K562 (cell line): ENCODE measurements around the gene S100A1. TPM values are rescaled to one million over a fixed set of nuclear protein-coding genes. Genes with fewer than 3 reads are reported as not detected.

Experiments used
- BRD4 ChIP-seq: fragments of 200-600 bp; sonication (generic); IDR thresholded peaks from 2 replicates; pipeline ENCODE4 v1.6.1; 2017; ENCODE audit warnings: inconsistent platforms
- CBFA2T2 ChIP-seq: fragments of 450-650 bp; conservative IDR thresholded peaks from 2 replicates; pipeline ENCODE4 v1.6.1; 2017; ENCODE audit warnings: mild to moderate bottlenecking
- CBFB ChIP-seq: sonication (generic); formaldehyde crosslinking; IDR thresholded peaks from 2 replicates; pipeline ENCODE4 v1.4.0; 2020; ENCODE audit warnings: mild to moderate bottlenecking, missing genetic modification reagents
- CREM ChIP-seq: IDR thresholded peaks from 2 replicates; pipeline ENCODE4 v1.6.1; 2014; ENCODE audit warnings: antibody characterized with exemption, low read depth
- KDM1A ChIP-seq, 2 experiments: fragments of 450-650 bp; IDR thresholded peaks; 2 replicates each; pipeline ENCODE4 v1.6.1; 2016; ENCODE audit warnings: mild to moderate bottlenecking in 2 of 2
- KDM2B ChIP-seq: fragments of 250-450 bp; sonication (Bioruptor Pico); IDR thresholded peaks from 2 replicates; pipeline ENCODE4 v1.8.0; 2021; ENCODE audit warnings: mild to moderate bottlenecking, moderate library complexity
- KDM5B ChIP-seq: fragments of 200-600 bp; sonication (generic); IDR thresholded peaks from 2 replicates; pipeline ENCODE4 v1.6.1; 2012; ENCODE audit warnings: low read depth, mild to moderate bottlenecking, moderate library complexity, low read length, control low read depth, inconsistent platforms; ENCODE audit not compliant: insufficient replicate concordance
- NR2C2 ChIP-seq, 2 experiments: fragments of 200-800 bp in 1 of 2; sonication (Bioruptor generic) in 1 of 2; sonication (generic) in 1 of 2; formaldehyde crosslinking in 1 of 2; IDR thresholded peaks; 2 replicates each; pipeline versions ENCODE4 v1.6.1 to v1.8.0; 2016 to 2022; ENCODE audit warnings: mild to moderate bottlenecking in 1 of 2, missing compliant biosample characterization in 1 of 2, missing genetic modification characterization in 1 of 2, missing genetic modification reagents in 1 of 2
- RBBP5 ChIP-seq: fragments of 200-600 bp; sonication (generic); IDR thresholded peaks from 2 replicates; pipeline ENCODE4 v1.6.1; 2012; ENCODE audit warnings: borderline replicate concordance, mild to moderate bottlenecking, low read length, control low read depth, inconsistent platforms; ENCODE audit not compliant: insufficient read depth, poor library complexity, severe bottlenecking
- RNF2 ChIP-seq: sonication (generic); IDR thresholded peaks from 2 replicates; pipeline ENCODE4 v1.6.1; 2016
- SMARCE1 ChIP-seq: fragments of 450-650 bp; IDR thresholded peaks from 2 replicates; pipeline ENCODE4 v1.7.1; 2016; ENCODE audit warnings: mild to moderate bottlenecking
- ZBTB7A ChIP-seq: IDR thresholded peaks from 2 replicates; pipeline ENCODE4 v1.6.1; 2011; ENCODE audit warnings: low read depth, mild to moderate bottlenecking, low read length, moderate library complexity, borderline replicate concordance; ENCODE audit not compliant: control insufficient read depth
- ZMIZ1 ChIP-seq, 2 experiments: fragments of 150-350 bp in 1 of 2; IDR thresholded peaks; 2 replicates each; pipeline ENCODE4 v1.6.1; 2012 to 2016; ENCODE audit warnings: low read depth in 2 of 2, low read length in 2 of 2, mild to moderate bottlenecking in 1 of 2, moderate library complexity in 1 of 2
- ZNF197 ChIP-seq: fragments of 200-800 bp; sonication (Bioruptor generic); IDR thresholded peaks from 2 replicates; pipeline ENCODE4 v1.6.1; 2016; ENCODE audit warnings: low read depth, missing genetic modification characterization, missing compliant biosample characterization
- ZNF212 ChIP-seq: fragments of 450-650 bp; formaldehyde crosslinking; IDR thresholded peaks from 2 replicates; pipeline ENCODE4 v1.4.0; 2020; ENCODE audit warnings: mild to moderate bottlenecking
- ZNF436 ChIP-seq: fragments of 250-450, 450-650 bp; sonication (Bioruptor Pico); formaldehyde crosslinking; IDR thresholded peaks from 2 replicates; pipeline ENCODE4 v1.7.0; 2020; ENCODE audit warnings: mild to moderate bottlenecking
- polyA plus RNA-seq, 8 experiments: library from polyadenylated mRNA; depleted of rRNA in 4 of 8; stranded (reverse) in 5 of 8; unstranded in 3 of 8; fragments of >200 nt; fragmentation: Nextera tagmentation in 2 of 8; fragmentation: Illumina TruSeq in 1 of 8; extraction: Ambion mirVana in 2 of 8; extraction: Trizol in 1 of 8; gene quantifications; 2 replicates each; pipeline versions ENCODE4 v1.2.1 to v1.2.3, GENCODE V29; 2011 to 2014; ENCODE audit warnings: inconsistent platforms in 1 of 8, missing spikeins in 1 of 8
- total RNA-seq, 7 experiments: library from RNA; depleted of rRNA in 6 of 7; stranded (reverse); fragments of >200 nt in 6 of 7; fragmentation: Illumina TruSeq in 2 of 7; extraction: Trizol in 2 of 7; gene quantifications; 2 replicates each; pipeline versions ENCODE4 v1.2.1 to v1.2.3, GENCODE V29; 2011 to 2021; ENCODE audit warnings: low replicate concordance in 1 of 7
- TF ChIP-seq, protein P1 (sequence below), 2 experiments: fragments of 200-800 bp in 1 of 2; sonication (Bioruptor generic) in 1 of 2; sonication (generic) in 1 of 2; formaldehyde crosslinking in 1 of 2; IDR thresholded peaks in 1 of 2; conservative IDR thresholded peaks in 1 of 2; 2 replicates each; pipeline versions ENCODE4 v1.5.0 to v1.6.1; 2016 to 2020; ENCODE audit warnings: missing compliant biosample characterization in 1 of 2, missing genetic modification characterization in 1 of 2, missing genetic modification reagents in 1 of 2
- TF ChIP-seq, protein P2 (sequence below), 2 experiments: IDR thresholded peaks in 1 of 2; conservative IDR thresholded peaks in 1 of 2; 2 replicates each; pipeline ENCODE4 v1.6.1; 2016; ENCODE audit warnings: low read depth in 2 of 2, mild to moderate bottlenecking in 1 of 2, missing compliant biosample characterization in 1 of 2, missing genetic modification characterization in 1 of 2, moderate library complexity in 1 of 2

Gene S100A1
- total and polyA plus RNA-seq, 9 of the 15 experiments (the other 6 are each of a cell fraction or from before 2014, with no cell fraction given), result 0.44 to 30.1 (median 12.7) TPM

- no peak for TF ChIP-seq KDM5B
- TF ChIP-seq ZBTB7A, result no peak
- 0 out of 4 replicates have a peak, but pooled peaks of 1 of the 2 experiments have one; percentile 50 for TF ChIP-seq ZMIZ1 (IDR thresholded peaks at IDR 0.05; ENCODE audit: low read depth in 2 of 2, low read length in 2 of 2)
- peak; percentile 83 for TF ChIP-seq NR2C2 (CRISPR knock-in tag; IDR thresholded peaks at IDR 0.05)
- peak; percentile 94 for TF ChIP-seq NR2C2 (tag; IDR thresholded peaks at IDR 0.05)
- no peak for TF ChIP-seq ZNF436 (CRISPR knock-in tag)
- no peak; the same call in 1 of the 2 replicates for TF ChIP-seq RNF2
- TF ChIP-seq KDM1A (IDR thresholded peaks at IDR 0.05), result peak; percentile 71 to 72; a peak in 2 of 4 replicates
- 0 out of 2 replicates have a peak, but pooled peaks have one; percentile 38 for TF ChIP-seq BRD4
- TF ChIP-seq, protein P1, sequence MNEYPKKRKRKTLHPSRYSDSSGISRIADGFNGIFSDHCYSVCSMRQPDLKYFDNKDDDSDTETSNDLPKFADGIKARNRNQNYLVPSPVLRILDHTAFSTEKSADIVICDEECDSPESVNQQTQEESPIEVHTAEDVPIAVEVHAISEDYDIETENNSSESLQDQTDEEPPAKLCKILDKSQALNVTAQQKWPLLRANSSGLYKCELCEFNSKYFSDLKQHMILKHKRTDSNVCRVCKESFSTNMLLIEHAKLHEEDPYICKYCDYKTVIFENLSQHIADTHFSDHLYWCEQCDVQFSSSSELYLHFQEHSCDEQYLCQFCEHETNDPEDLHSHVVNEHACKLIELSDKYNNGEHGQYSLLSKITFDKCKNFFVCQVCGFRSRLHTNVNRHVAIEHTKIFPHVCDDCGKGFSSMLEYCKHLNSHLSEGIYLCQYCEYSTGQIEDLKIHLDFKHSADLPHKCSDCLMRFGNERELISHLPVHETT (CRISPR knock-in tag; conservative IDR thresholded peaks at IDR 0.05 in 1 of 2, IDR thresholded peaks at IDR 0.05 in 1 of 2), result peak in 1 of 2 experiments; percentile 59; a peak in 1 of 4 replicates
- TF ChIP-seq CREM, result 0 out of 2 replicates have a peak, but pooled peaks have one; percentile 30
- no peak for TF ChIP-seq ZNF197
- no peak for TF ChIP-seq ZNF212 (CRISPR knock-in tag)
- TF ChIP-seq RBBP5, result peak; percentile 52
- no peak for TF ChIP-seq KDM2B (CRISPR knock-in tag)
- TF ChIP-seq, protein P2, sequence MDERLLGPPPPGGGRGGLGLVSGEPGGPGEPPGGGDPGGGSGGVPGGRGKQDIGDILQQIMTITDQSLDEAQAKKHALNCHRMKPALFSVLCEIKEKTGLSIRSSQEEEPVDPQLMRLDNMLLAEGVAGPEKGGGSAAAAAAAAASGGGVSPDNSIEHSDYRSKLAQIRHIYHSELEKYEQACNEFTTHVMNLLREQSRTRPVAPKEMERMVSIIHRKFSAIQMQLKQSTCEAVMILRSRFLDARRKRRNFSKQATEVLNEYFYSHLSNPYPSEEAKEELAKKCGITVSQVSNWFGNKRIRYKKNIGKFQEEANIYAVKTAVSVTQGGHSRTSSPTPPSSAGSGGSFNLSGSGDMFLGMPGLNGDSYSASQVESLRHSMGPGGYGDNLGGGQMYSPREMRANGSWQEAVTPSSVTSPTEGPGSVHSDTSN (CRISPR knock-in tag; IDR thresholded peaks at IDR 0.05; ENCODE audit: low read depth), result peak; percentile 86
- TF ChIP-seq, protein P2 (tag; conservative IDR thresholded peaks at IDR 0.05; ENCODE audit: low read depth), result peak; percentile 98
- TF ChIP-seq CBFB (CRISPR knock-in tag), result no peak
- 0 out of 2 replicates have a peak, but pooled peaks have one; percentile 19 for TF ChIP-seq CBFA2T2
- peak; percentile 67; the same call in 1 of the 2 replicates for TF ChIP-seq SMARCE1
These were observed 19.3 kb upstream of the S100A1 start (continued) for GRCh38 chr1:153608742-153609584.
